Thoracic aorta (tissue), 2 donors: Measurements from ENCODE around the gene SNORC. TPM values are rescaled to one million over a fixed set of nuclear protein-coding genes. Genes with fewer than 3 reads are reported as not detected.

Experiments
- ATAC-seq: fragments of 150-250 bp; one replicate; pipeline ENCODE4 v1.8.0; 2017; ENCODE audit warnings: low read depth; ENCODE audit not compliant: insufficient number of reproducible peaks, low FRiP score
- DNase-seq: peaks from one replicate; pipeline ENCODE4 v3.0.0-alpha.2; 2020; ENCODE audit warnings: low spot score
- H3K27ac ChIP-seq, 2 donors: fragments of 200-600 bp; sonication (generic); 1 replicate in 1 of 2; 2 replicates in 1 of 2; pipeline ENCODE4 v1.5.1; 2016; ENCODE audit warnings: mild to moderate bottlenecking in 2 of 2, moderate library complexity in 2 of 2
- H3K27me3 ChIP-seq: fragments of 200-600 bp; sonication (generic); replicated peaks from 2 replicates; pipeline ENCODE4 v1.6.0; 2016; ENCODE audit warnings: mild to moderate bottlenecking; ENCODE audit not compliant: insufficient read depth
- H3K36me3 ChIP-seq: fragments of 200-600 bp; sonication (generic); one replicate; pipeline ENCODE4 v1.5.1; 2016
- H3K4me1 ChIP-seq, 2 donors: fragments of 200-600 bp; sonication (generic); 1 replicate in 1 of 2; 2 replicates in 1 of 2; pipeline versions ENCODE4 v1.5.1 to v1.6.0; 2016; ENCODE audit warnings: low read depth in 2 of 2, mild to moderate bottlenecking in 1 of 2; ENCODE audit not compliant: control insufficient read depth in 1 of 2
- H3K4me3 ChIP-seq: fragments of 200-600 bp; sonication (generic); 2 replicates; pipeline ENCODE4 v1.5.1; 2016; ENCODE audit warnings: mild to moderate bottlenecking
- H3K9me3 ChIP-seq: fragments of 200-600 bp; sonication (generic); 2 replicates; pipeline ENCODE4 v1.5.1; 2016
- CTCF ChIP-seq: fragments of 200-600 bp; sonication (generic); IDR thresholded peaks from one replicate; pipeline ENCODE4 v1.5.1; 2019; ENCODE audit warnings: antibody characterized with exemption
- total RNA-seq, 2 donors: library from RNA; depleted of rRNA; stranded (reverse); fragments of >200 nt; gene quantifications; one replicate each; pipeline versions ENCODE4 v1.1.0 to v1.2.3, GENCODE V29; 2016

The SNORC gene
- total RNA-seq, 2 donors from 2014 or later = 0.41 to 0.63 TPM

GRCh38 chr2:232874677-232875223 lies 4.7 kb downstream of the SNORC start:
- Histone ChIP-seq H3K27ac (no peak overlapping the region), H3K36me3 (no peaks in the 10 kb centered on the region), H3K9me3 (no peaks in the 10 kb centered on the region), H3K4me1 (peaks cover 3 to 11% of the 10 kb centered on the region in 2 donors), H3K4me3 (no peak overlapping the region), H3K27me3 (no peaks in the 10 kb centered on the region)
- ATAC-seq (no peak), DNase-seq (no peak)
- no peak for TF ChIP-seq CTCF

DNA sequence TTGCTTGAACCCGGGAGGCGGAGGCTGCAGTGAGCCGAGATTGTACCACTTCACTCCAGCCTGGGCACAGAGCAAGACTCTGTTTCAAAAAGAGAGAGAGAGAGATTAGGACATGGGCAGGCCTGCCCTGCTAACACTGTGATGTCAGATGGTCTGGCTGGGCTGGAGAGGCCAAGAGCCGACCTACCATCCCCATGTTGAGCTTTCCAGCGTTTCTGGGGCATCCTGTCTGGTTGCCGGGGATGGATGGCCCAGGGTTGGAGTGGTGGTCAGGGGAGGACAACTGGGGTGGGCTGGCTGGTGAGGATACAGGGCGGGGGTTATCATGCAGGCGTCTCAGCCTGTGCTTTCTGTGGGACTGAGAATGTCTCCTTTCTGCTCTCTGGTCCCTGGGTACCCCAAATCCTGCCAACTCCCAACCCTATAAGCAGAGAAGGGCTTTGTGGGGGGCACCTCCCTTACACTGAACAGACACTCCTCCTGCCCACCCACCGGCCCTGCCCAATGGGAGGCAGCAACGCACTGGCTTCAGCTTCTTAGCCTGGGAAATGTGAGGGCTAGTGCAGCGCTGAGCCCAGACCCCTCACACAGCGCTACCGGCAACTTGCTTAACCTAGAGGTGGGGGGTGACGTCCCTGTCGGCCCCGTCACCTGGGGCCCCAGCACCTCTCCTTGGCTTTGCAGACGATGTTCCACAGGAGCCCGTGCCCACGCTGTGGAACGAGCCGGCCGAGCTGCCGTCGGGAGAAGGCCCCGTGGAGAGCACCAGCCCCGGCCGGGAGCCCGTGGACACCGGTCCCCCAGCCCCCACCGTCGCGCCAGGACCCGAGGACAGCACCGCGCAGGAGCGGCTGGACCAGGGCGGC lies 5.4 kb downstream of the SNORC start:
- Histone ChIP-seq H3K9me3 (no peaks in the 10 kb centered on the region), H3K4me3 (peak overlapping the region; percentile 61), H3K27ac (no peak overlapping the region), H3K27me3 (no peaks in the 10 kb centered on the region), H3K36me3 (no peaks in the 10 kb centered on the region), H3K4me1 (peaks cover 3 to 11% of the 10 kb centered on the region in 2 donors)
- no peak for ATAC-seq
- no peak for TF ChIP-seq CTCF
- no peak for DNase-seq

DNA sequence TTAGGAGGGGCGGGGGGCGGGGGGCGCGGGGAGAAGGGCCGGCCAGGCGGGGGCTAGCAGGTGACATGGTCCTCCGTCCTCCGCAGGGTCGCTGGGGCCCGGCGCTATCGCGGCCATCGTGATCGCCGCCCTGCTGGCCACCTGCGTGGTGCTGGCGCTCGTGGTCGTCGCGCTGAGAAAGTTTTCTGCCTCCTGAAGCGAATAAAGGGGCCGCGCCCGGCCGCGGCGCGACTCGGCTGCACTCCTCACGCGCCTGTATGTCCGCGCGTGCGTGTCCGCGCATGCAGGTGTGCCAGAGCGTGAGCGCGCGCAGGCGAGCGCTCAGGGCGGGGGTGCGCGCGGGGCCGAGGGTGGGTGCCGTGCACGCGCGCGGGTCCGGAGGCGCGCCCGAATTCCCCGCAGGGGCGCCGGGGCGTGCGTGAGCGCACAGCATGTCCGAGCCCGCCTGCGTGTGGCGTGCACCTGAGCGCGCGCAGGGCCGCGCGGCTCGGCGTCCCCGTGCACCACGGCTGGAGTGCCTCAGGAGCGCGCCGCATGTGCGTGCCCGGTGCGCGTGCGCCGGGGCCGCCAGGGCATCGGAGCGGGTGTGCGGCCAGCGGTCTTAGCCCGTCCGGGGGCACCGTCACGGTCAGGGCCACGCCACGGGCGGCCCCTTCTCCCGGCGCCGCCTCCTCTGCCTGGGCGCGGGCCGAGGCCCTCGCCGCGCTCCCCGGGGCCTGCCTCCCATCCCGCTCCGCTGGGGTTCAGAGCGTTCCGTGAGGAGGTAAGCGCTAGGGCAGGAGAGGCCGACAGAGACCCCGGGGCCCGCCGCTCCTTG lies 6.3 kb downstream of the SNORC start:
- Histone ChIP-seq H3K27me3 (no peaks in the 10 kb centered on the region), H3K4me3 (peak overlapping the region; percentile 61), H3K36me3 (no peaks in the 10 kb centered on the region), H3K9me3 (no peaks in the 10 kb centered on the region), H3K4me1 (peaks cover 3 to 11% of the 10 kb centered on the region in 2 donors), H3K27ac (no peak overlapping the region)
- no peak for TF ChIP-seq CTCF
- no peak for ATAC-seq
- DNase-seq = no peak

- no peaks in the 10 kb centered on the region for H3K36me3 ChIP-seq
- H3K4me3 ChIP-seq = peak overlapping the region; percentile 61
- no peaks in the 10 kb centered on the region for H3K9me3 ChIP-seq
- H3K4me1 ChIP-seq = peaks cover 3 to 11% of the 10 kb centered on the region in 2 donors
- H3K27me3 ChIP-seq = no peaks in the 10 kb centered on the region
- H3K27ac ChIP-seq = no peak overlapping the region
- DNase-seq (no peak), ATAC-seq (no peak)
- no peak for TF ChIP-seq CTCF
Measured at GRCh38 chr2:232876978-232877441, 6.9 kb downstream of the SNORC start.
